Osteoblast (primary cell): ENCODE data around the gene TBC1D9. TPM values are rescaled to one million over a fixed set of nuclear protein-coding genes. Genes with fewer than 3 reads are reported as not detected.

Source experiments
- DNase-seq: peaks from one replicate; pipeline ENCODE4 v3.0.0; 2011; ENCODE audit warnings: low spot score, mixed read lengths; ENCODE audit not compliant: insufficient read length; ENCODE audit errors: missing footprints
- H2AFZ ChIP-seq: 2 replicates; pipeline ENCODE4 v1.6.0; 2011; ENCODE audit warnings: mild to moderate bottlenecking, low read length
- H3K27ac ChIP-seq: 2 replicates; pipeline ENCODE4 v1.5.1; 2011; ENCODE audit warnings: mild to moderate bottlenecking, low read depth, low read length, moderate library complexity
- H3K27me3 ChIP-seq: 2 replicates; pipeline ENCODE4 v1.6.0; 2012; ENCODE audit warnings: mild to moderate bottlenecking, control low read depth, inconsistent platforms, low read length, moderate library complexity; ENCODE audit not compliant: insufficient read depth
- H3K36me3 ChIP-seq: 2 replicates; pipeline ENCODE4 v1.5.1; 2011; ENCODE audit warnings: mild to moderate bottlenecking, low read length, control low read depth, moderate library complexity; ENCODE audit not compliant: insufficient read depth
- H3K4me1 ChIP-seq: 2 replicates; pipeline ENCODE4 v1.5.1; 2011; ENCODE audit warnings: mild to moderate bottlenecking, low read length, control low read depth, moderate library complexity; ENCODE audit not compliant: insufficient read depth
- H3K4me2 ChIP-seq: 2 replicates; pipeline ENCODE4 v1.6.0; 2011; ENCODE audit warnings: mild to moderate bottlenecking, low read length; ENCODE audit not compliant: insufficient read depth
- H3K4me3 ChIP-seq: fragments of 200-600 bp; sonication (generic); 3 replicates; pipeline ENCODE4 v1.5.1; 2012; ENCODE audit warnings: mild to moderate bottlenecking, low read length, inconsistent platforms; ENCODE audit not compliant: insufficient read depth
- H3K79me2 ChIP-seq: 2 replicates; pipeline ENCODE4 v1.6.0; 2012; ENCODE audit warnings: mild to moderate bottlenecking, low read length, control low read depth, inconsistent platforms; ENCODE audit not compliant: insufficient read depth
- H3K9me3 ChIP-seq: 2 replicates; pipeline ENCODE4 v1.5.1; 2011; ENCODE audit warnings: low read depth, low read length, control low read depth
- H4K20me1 ChIP-seq: 2 replicates; pipeline ENCODE4 v1.6.0; 2012; ENCODE audit warnings: mild to moderate bottlenecking, low read length, control low read depth; ENCODE audit not compliant: insufficient read depth
- CTCF ChIP-seq: IDR thresholded peaks from 2 replicates; pipeline ENCODE4 v1.5.1; 2011; ENCODE audit warnings: mild to moderate bottlenecking, low read depth, low read length, moderate library complexity; ENCODE audit errors: extremely low read depth
- total RNA-seq: library from RNA; depleted of rRNA; stranded (reverse); fragments of >200 nt; gene quantifications from 2 replicates; pipeline ENCODE4 v1.2.3, GENCODE V29; 2012

TBC1D9 gene
- total RNA-seq, 1 donor = 19.5 TPM

GRCh38 chr4:140732780-140733179 lies 23.4 kb downstream of the TBC1D9 start:
- no peak for DNase-seq
- no peaks in the 10 kb centered on the region for H3K9me3 ChIP-seq
- H3K27ac ChIP-seq = no peak overlapping the region
- H4K20me1 ChIP-seq = peaks cover 26% of the 10 kb centered on the region
- H3K36me3 ChIP-seq = no peaks in the 10 kb centered on the region
- H3K79me2 ChIP-seq = peaks cover 7% of the 10 kb centered on the region
- H3K4me2 ChIP-seq = no peak overlapping the region
- no peaks in the 10 kb centered on the region for H3K27me3 ChIP-seq
- H3K4me3 ChIP-seq = no peak overlapping the region
- H2AFZ ChIP-seq = no peak overlapping the region
- H3K4me1 ChIP-seq = peaks cover 10% of the 10 kb centered on the region
- no peak for TF ChIP-seq CTCF

GRCh38 chr4:140729344-140730049 lies 26.7 kb downstream of the TBC1D9 start:
- Histone ChIP-seq H3K4me2 (no peak overlapping the region), H3K36me3 (no peaks in the 10 kb centered on the region), H3K9me3 (no peaks in the 10 kb centered on the region), H3K79me2 (peaks cover 6% of the 10 kb centered on the region), H4K20me1 (peaks cover 47% of the 10 kb centered on the region), H3K27ac (no peak overlapping the region), H2AFZ (no peak overlapping the region), H3K27me3 (peaks cover 3% of the 10 kb centered on the region), H3K4me1 (peaks cover 27% of the 10 kb centered on the region), H3K4me3 (no peak overlapping the region)
- no peak for DNase-seq
- TF ChIP-seq CTCF = no peak

- H3K4me2 ChIP-seq = peak overlapping the region; percentile 19
- no peak overlapping the region for H2AFZ ChIP-seq
- TF ChIP-seq CTCF = no peak
- H3K9me3 ChIP-seq = no peaks in the 10 kb centered on the region
- no peak overlapping the region for H3K4me3 ChIP-seq
- H4K20me1 ChIP-seq = peaks cover 48% of the 10 kb centered on the region
- peaks cover 27% of the 10 kb centered on the region for H3K4me1 ChIP-seq
- peaks cover 3% of the 10 kb centered on the region for H3K27me3 ChIP-seq
- no peak overlapping the region for H3K27ac ChIP-seq
- peaks cover 14% of the 10 kb centered on the region for H3K79me2 ChIP-seq
- no peaks in the 10 kb centered on the region for H3K36me3 ChIP-seq
- no peak for DNase-seq
Measured at GRCh38 chr4:140726776-140727500, 29.2 kb downstream of the TBC1D9 start.

- H3K79me2 ChIP-seq = peaks cover 22% of the 10 kb centered on the region
- H3K36me3 ChIP-seq = no peaks in the 10 kb centered on the region
- no peak overlapping the region for H3K4me2 ChIP-seq
- H3K27ac ChIP-seq = no peak overlapping the region
- no peak overlapping the region for H2AFZ ChIP-seq
- H3K4me3 ChIP-seq = no peak overlapping the region
- H4K20me1 ChIP-seq = peaks cover 44% of the 10 kb centered on the region
- no peak for TF ChIP-seq CTCF
- H3K27me3 ChIP-seq = peaks cover 3% of the 10 kb centered on the region
- peaks cover 27% of the 10 kb centered on the region for H3K4me1 ChIP-seq
- DNase-seq = no peak
- no peaks in the 10 kb centered on the region for H3K9me3 ChIP-seq
Measured at GRCh38 chr4:140725556-140725955, 30.6 kb downstream of the TBC1D9 start.
